Measurements from ENCODE around the gene RAB34.

Gene RAB34

DNA sequence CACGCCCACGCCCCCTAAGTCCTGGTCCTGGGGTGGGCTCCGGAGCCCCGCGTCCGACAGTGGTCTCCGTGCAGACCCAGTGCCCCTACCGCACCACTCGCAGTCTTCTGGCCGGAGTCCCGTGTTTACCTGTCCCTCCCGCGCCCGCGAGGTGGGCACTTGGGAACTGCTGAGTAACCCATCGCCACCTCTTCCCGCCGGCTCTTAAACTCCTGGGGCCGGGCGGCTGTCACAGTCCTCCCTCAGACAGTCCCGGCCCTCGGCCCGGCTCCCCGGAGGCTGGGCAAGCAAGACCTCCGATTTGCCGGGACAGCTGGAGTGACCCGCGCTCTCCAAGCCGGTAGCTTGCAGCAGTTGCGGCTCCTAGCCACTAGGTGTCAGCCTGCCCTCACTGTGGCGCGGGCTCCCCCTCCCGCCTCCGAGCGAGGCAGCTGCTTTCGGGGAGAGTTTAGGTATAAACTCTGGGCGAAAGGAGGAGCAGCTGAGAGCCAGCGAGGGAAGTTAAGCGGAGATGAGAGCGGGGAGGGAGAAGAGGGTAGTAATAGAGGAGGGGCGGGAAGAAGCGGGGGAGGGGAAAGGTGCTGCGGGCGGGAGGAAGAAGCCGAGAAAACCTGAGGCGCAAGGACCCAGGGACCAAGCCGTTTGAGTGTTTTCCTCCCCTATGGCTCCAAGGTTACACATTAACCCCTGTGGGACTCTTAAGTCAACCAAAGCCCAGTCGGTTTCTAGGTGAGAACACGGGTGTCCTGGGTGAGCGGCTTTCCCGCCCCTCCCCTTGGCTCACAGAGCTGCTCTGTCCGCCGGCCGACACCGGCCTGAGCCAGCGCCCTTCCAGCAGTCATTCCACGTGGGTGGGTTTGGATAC lies 9.2 kb upstream of the RAB34 start (continued):
- TF ChIP-seq, protein P1, sequence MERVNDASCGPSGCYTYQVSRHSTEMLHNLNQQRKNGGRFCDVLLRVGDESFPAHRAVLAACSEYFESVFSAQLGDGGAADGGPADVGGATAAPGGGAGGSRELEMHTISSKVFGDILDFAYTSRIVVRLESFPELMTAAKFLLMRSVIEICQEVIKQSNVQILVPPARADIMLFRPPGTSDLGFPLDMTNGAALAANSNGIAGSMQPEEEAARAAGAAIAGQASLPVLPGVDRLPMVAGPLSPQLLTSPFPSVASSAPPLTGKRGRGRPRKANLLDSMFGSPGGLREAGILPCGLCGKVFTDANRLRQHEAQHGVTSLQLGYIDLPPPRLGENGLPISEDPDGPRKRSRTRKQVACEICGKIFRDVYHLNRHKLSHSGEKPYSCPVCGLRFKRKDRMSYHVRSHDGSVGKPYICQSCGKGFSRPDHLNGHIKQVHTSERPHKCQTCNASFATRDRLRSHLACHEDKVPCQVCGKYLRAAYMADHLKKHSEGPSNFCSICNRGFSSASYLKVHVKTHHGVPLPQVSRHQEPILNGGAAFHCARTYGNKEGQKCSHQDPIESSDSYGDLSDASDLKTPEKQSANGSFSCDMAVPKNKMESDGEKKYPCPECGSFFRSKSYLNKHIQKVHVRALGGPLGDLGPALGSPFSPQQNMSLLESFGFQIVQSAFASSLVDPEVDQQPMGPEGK (tag by site-specific recombination; IDR thresholded peaks at IDR 0.05): peak; percentile 95
- TF ChIP-seq ZNF146 (tag by site-specific recombination; IDR thresholded peaks at IDR 0.05) (peak; percentile 5), ZFP37 (tag by site-specific recombination; IDR thresholded peaks at IDR 0.05) (no peak; the same call in 1 of the 2 replicates), ZNF132 (tag by site-specific recombination; IDR thresholded peaks at IDR 0.05; ENCODE audit: borderline replicate concordance) (no peak), ZNF174 (tag by site-specific recombination; IDR thresholded peaks at IDR 0.05) (no peak), KLF8 (tag by site-specific recombination; IDR thresholded peaks at IDR 0.05) (peak; percentile 97), ZFP41 (tag by site-specific recombination; IDR thresholded peaks at IDR 0.05; ENCODE audit: borderline replicate concordance) (no peak), ZNF658 (tag by site-specific recombination; IDR thresholded peaks at IDR 0.05) (no peak), ZNF416 (tag by site-specific recombination; IDR thresholded peaks at IDR 0.05) (no peak), ZBTB8A (tag by site-specific recombination; IDR thresholded peaks at IDR 0.05) (peak; percentile 96), ZNF76 (tag by site-specific recombination; IDR thresholded peaks at IDR 0.05; ENCODE audit: borderline replicate concordance, low read depth) (peak; percentile 10; the same call in 1 of the 2 replicates), ZNF837 (tag by site-specific recombination; IDR thresholded peaks at IDR 0.05) (no peak), ZNF510 (tag by site-specific recombination; IDR thresholded peaks at IDR 0.05; ENCODE audit: insufficient replicate concordance) (no peak), SP2 (tag by site-specific recombination; IDR thresholded peaks at IDR 0.05) (peak; percentile 87), KLF7 (tag by site-specific recombination; IDR thresholded peaks at IDR 0.05; ENCODE audit: borderline replicate concordance) (peak; percentile 81; the same call in 1 of the 2 replicates), ZNF596 (tag by site-specific recombination; IDR thresholded peaks at IDR 0.05) (no peak), ZNF302 (tag by site-specific recombination; IDR thresholded peaks at IDR 0.05; ENCODE audit: low read depth) (no peak), EGR2 (tag by site-specific recombination; IDR thresholded peaks at IDR 0.05; ENCODE audit: low read depth) (peak; percentile 85), IKZF3 (tag by site-specific recombination; IDR thresholded peaks at IDR 0.05) (peak; percentile 95)
- TF ChIP-seq, protein P2, sequence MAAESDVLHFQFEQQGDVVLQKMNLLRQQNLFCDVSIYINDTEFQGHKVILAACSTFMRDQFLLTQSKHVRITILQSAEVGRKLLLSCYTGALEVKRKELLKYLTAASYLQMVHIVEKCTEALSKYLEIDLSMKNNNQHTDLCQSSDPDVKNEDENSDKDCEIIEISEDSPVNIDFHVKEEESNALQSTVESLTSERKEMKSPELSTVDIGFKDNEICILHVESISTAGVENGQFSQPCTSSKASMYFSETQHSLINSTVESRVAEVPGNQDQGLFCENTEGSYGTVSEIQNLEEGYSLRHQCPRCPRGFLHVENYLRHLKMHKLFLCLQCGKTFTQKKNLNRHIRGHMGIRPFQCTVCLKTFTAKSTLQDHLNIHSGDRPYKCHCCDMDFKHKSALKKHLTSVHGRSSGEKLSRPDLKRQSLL (tag by site-specific recombination; IDR thresholded peaks at IDR 0.05): no peak
- TF ChIP-seq, protein P3, sequence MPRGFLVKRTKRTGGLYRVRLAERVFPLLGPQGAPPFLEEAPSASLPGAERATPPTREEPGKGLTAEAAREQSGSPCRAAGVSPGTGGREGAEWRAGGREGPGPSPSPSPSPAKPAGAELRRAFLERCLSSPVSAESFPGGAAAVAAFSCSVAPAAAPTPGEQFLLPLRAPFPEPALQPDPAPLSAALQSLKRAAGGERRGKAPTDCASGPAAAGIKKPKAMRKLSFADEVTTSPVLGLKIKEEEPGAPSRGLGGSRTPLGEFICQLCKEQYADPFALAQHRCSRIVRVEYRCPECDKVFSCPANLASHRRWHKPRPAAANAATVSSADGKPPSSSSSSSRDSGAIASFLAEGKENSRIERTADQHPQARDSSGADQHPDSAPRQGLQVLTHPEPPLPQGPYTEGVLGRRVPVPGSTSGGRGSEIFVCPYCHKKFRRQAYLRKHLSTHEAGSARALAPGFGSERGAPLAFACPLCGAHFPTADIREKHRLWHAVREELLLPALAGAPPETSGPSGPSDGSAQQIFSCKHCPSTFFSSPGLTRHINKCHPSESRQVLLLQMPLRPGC (tag by site-specific recombination; IDR thresholded peaks at IDR 0.05): peak; percentile 11; the same call in 1 of the 2 replicates
- TF ChIP-seq, protein P4, sequence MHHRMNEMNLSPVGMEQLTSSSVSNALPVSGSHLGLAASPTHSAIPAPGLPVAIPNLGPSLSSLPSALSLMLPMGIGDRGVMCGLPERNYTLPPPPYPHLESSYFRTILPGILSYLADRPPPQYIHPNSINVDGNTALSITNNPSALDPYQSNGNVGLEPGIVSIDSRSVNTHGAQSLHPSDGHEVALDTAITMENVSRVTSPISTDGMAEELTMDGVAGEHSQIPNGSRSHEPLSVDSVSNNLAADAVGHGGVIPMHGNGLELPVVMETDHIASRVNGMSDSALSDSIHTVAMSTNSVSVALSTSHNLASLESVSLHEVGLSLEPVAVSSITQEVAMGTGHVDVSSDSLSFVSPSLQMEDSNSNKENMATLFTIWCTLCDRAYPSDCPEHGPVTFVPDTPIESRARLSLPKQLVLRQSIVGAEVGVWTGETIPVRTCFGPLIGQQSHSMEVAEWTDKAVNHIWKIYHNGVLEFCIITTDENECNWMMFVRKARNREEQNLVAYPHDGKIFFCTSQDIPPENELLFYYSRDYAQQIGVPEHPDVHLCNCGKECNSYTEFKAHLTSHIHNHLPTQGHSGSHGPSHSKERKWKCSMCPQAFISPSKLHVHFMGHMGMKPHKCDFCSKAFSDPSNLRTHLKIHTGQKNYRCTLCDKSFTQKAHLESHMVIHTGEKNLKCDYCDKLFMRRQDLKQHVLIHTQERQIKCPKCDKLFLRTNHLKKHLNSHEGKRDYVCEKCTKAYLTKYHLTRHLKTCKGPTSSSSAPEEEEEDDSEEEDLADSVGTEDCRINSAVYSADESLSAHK (tag by site-specific recombination; IDR thresholded peaks at IDR 0.05): peak; percentile 82
- TF ChIP-seq, protein P5, sequence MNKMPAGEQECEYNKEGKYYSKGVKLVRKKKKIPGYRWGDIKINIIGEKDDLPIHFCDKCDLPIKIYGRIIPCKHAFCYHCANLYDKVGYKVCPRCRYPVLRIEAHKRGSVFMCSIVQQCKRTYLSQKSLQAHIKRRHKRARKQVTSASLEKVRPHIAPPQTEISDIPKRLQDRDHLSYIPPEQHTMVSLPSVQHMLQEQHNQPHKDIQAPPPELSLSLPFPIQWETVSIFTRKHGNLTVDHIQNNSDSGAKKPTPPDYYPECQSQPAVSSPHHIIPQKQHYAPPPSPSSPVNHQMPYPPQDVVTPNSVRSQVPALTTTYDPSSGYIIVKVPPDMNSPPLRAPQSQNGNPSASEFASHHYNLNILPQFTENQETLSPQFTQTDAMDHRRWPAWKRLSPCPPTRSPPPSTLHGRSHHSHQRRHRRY (tag by site-specific recombination; IDR thresholded peaks at IDR 0.05): no peak
- TF ChIP-seq, protein P6, sequence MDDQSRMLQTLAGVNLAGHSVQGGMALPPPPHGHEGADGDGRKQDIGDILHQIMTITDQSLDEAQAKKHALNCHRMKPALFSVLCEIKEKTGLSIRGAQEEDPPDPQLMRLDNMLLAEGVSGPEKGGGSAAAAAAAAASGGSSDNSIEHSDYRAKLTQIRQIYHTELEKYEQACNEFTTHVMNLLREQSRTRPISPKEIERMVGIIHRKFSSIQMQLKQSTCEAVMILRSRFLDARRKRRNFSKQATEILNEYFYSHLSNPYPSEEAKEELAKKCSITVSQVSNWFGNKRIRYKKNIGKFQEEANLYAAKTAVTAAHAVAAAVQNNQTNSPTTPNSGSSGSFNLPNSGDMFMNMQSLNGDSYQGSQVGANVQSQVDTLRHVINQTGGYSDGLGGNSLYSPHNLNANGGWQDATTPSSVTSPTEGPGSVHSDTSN (CRISPR knock-in tag; IDR thresholded peaks at IDR 0.05): no peak; the same call in 1 of the 2 replicates

Measured in HEK293 (cell line).